ENCODE measurements around the gene RHBDD1. TPM values are rescaled to one million over a fixed set of nuclear protein-coding genes. Genes with fewer than 3 reads are reported as not detected.
"Not testable (repeated sequence)": the region's sequence is repeated elsewhere in the genome, so short reads cannot be mapped to it uniquely, and the experiment has no call there.

RHBDD1 gene
- total and polyA plus RNA-seq, 4 donors = 16.8 to 81.3 (median 30.2) TPM

DNA sequence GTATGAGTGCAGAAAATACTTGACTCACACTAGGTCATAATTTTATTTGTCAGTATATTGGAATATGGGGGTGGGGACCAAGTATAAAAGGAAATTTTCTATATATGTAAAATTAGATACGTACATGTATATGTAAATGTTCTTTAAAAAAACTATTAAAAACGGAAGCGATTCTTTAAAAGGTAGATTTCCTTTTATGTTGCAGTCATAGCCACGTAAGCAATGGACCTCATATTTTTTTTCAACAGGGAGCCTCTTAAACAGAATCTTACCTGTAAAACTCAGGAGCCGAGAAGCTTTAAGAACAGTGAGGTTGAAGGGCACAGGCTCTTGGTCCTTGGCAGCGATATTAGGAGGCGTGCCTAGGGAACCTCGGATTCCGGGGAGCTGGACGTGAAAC, 3.3 kb downstream of the RHBDD1 start:
- Histone ChIP-seq H3K36me3 (ENCODE audit: control insufficient read depth, insufficient read depth, low read length) (no peaks in the 10 kb centered on the region), H3K4me3 (ENCODE audit: low read depth, low read length) (no peak overlapping the region), H3K27ac (ENCODE audit: low read depth, low read length) (no peak overlapping the region), H3K4me1 (ENCODE audit: control insufficient read depth, insufficient read depth, low read length) (peaks cover 11% of the 10 kb centered on the region), H3K27me3 (ENCODE audit: control insufficient read depth, insufficient read depth, low read length) (no peaks in the 10 kb centered on the region), H3K9me3 (ENCODE audit: control insufficient read depth, insufficient read depth, low read length) (peaks cover 3% of the 10 kb centered on the region)
- DNase-seq (ENCODE audit: low read depth in 4 of 6, low spot score in 6 of 6) = no peak
- 93% methylated on average over 6 of the region's 10 CpGs for WGBS (ENCODE audit: insufficient coverage)

DNA sequence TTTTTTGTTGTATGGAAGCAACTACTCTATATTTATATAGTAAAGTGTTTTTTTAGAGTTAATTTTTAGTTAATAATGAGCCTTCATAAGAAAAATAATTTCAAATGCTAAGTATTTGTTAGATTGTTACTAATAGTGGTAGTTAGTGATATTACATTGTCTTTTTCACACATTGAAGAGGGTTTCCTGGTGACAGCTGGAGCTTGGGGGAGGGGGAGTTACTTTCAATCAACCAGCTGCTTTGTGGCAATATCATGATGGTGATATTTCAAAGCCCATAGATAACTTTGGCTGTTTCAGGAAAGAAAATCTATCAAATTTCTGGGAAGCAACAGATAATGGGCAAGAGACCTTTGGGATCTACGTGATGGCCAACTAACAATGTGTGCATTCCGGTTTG, 4.1 kb downstream of the RHBDD1 start:
- no peak overlapping the region for H3K4me3 ChIP-seq (ENCODE audit: low read depth, low read length)
- H3K27ac ChIP-seq (ENCODE audit: low read depth, low read length) = no peak overlapping the region
- H3K4me1 ChIP-seq (ENCODE audit: control insufficient read depth, insufficient read depth, low read length) = peaks cover 7% of the 10 kb centered on the region
- H3K27me3 ChIP-seq (ENCODE audit: control insufficient read depth, insufficient read depth, low read length) = no peaks in the 10 kb centered on the region
- peaks cover 3% of the 10 kb centered on the region for H3K9me3 ChIP-seq (ENCODE audit: control insufficient read depth, insufficient read depth, low read length)
- no peaks in the 10 kb centered on the region for H3K36me3 ChIP-seq (ENCODE audit: control insufficient read depth, insufficient read depth, low read length)
- DNase-seq (ENCODE audit: low read depth in 4 of 6, low spot score in 6 of 6) = peak in 1 of 6 donors; percentile 34
- no CpG with 5 or more reads among the region's 2 CpGs for WGBS (ENCODE audit: insufficient coverage)

DNA sequence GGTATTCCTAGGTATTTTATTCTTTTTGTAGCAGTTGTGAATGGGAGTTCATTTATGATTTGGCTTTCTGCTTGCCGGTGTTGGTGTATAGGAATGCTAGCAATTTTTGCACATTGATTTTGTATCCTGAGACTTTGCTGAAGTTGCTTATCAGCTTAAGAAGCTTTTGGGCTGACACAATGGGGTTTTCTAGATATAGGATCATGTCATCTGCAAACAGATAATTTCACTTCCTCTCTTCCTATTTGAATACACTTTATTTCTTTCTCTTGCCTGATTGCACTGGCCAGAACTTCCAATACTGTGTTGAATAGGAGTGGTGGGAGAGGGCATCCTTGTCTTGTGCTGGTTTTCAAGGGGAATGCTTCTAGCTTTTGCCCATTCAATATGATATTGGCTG, 7.1 kb downstream of the RHBDD1 start:
- 100% methylated on average over 1 of the region's 1 CpG for WGBS (ENCODE audit: insufficient coverage)
- not testable (repeated sequence) for H3K27me3 ChIP-seq (ENCODE audit: control insufficient read depth, insufficient read depth, low read length); DNase-seq (ENCODE audit: low read depth in 4 of 6, low spot score in 6 of 6); H3K4me3 ChIP-seq (ENCODE audit: low read depth, low read length); H3K9me3 ChIP-seq (ENCODE audit: control insufficient read depth, insufficient read depth, low read length); H3K4me1 ChIP-seq (ENCODE audit: control insufficient read depth, insufficient read depth, low read length); H3K27ac ChIP-seq (ENCODE audit: low read depth, low read length); H3K36me3 ChIP-seq (ENCODE audit: control insufficient read depth, insufficient read depth, low read length)

DNA sequence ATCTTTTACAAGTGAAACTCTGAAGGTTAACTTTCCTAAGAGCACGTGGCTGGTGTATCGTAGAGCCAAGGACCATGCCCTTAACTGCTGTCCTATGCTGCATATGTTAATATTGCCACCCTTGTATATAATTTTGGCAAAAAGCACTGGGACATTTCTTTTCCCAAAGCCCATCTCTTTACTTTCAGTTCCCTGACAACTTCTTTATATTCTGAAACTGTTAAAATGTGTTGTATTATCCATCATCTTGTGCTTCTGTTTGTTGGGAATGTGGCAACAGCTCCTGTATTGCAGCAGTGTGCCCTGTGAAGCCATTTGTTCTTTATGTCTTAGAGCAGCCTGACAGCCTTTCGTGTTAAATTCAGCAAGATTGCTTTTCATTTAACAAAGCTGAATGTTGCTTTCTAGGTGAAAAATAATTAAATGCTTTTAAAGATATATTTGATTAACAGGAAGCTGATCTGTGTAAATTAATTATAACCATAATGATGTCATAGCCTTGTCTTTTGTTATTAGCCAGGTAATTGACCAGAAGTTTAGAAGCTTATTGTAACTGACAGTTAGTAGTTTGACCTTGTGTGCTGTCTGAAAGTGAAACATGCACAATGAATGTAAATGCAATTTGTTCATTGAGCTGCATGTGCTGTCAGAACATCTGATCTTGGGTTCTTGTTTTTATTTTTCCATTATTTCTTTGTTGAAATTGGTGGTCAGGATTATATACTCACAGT, 9.7 kb downstream of the RHBDD1 start:
- H3K27me3 ChIP-seq (ENCODE audit: control insufficient read depth, insufficient read depth, low read length) = no peaks in the 10 kb centered on the region
- no peak overlapping the region for H3K27ac ChIP-seq (ENCODE audit: low read depth, low read length)
- H3K9me3 ChIP-seq (ENCODE audit: control insufficient read depth, insufficient read depth, low read length) = peaks cover 3% of the 10 kb centered on the region
- H3K36me3 ChIP-seq (ENCODE audit: control insufficient read depth, insufficient read depth, low read length) = no peaks in the 10 kb centered on the region
- peak in 1 of 6 donors; percentile 49 for DNase-seq (ENCODE audit: low read depth in 4 of 6, low spot score in 6 of 6)
- no peak overlapping the region for H3K4me3 ChIP-seq (ENCODE audit: low read depth, low read length)
- H3K4me1 ChIP-seq (ENCODE audit: control insufficient read depth, insufficient read depth, low read length) = no peaks in the 10 kb centered on the region
- no CpG with 5 or more reads among the region's 3 CpGs for WGBS (ENCODE audit: insufficient coverage)

DNA sequence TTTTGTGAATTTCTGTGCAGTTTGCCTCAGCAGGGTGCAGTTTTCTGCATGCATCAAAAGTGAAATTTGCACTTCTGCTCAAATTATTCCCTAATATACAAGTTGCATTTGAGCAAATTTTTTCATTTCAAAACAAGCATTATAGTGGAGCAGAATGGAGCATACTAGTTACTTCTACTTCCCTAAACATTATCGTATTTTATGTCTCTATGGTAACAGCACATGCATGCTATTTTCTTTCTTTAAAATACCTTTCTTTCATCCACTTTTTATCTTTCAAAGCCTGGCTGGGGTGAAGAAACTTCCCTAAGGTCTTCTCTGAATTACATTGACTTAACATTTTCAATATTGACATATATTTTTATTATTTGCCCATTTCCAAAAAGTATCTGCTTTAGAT, 11.2 kb downstream of the RHBDD1 start:
- no peak overlapping the region for H3K4me3 ChIP-seq (ENCODE audit: low read depth, low read length)
- no CpG with 5 or more reads among the region's 1 CpG for WGBS (ENCODE audit: insufficient coverage)
- H3K9me3 ChIP-seq (ENCODE audit: control insufficient read depth, insufficient read depth, low read length) = peaks cover 3% of the 10 kb centered on the region
- no peak overlapping the region for H3K27ac ChIP-seq (ENCODE audit: low read depth, low read length)
- no peak for DNase-seq (ENCODE audit: low read depth in 4 of 6, low spot score in 6 of 6)
- no peaks in the 10 kb centered on the region for H3K4me1 ChIP-seq (ENCODE audit: control insufficient read depth, insufficient read depth, low read length)
- no peaks in the 10 kb centered on the region for H3K27me3 ChIP-seq (ENCODE audit: control insufficient read depth, insufficient read depth, low read length)
- H3K36me3 ChIP-seq (ENCODE audit: control insufficient read depth, insufficient read depth, low read length) = no peaks in the 10 kb centered on the region

DNA sequence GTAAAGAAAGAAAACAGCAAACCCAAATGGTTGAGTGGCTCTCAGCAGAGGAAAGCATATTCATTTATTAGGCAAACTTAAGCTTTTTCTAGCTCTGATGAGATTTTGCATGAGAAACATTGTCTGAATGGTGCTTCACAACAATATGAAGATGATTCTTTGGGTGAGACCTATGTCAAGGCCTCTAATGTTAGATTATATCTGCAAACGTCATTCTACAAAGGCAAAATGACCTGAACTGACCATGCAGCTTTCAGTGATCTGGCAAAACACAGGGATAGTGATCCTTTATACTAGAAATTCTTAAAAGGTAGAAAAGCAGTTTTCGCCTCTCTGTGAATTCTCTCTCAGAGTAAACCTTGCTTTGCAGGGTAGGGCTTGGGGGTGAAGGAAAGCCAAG, 11.7 kb downstream of the RHBDD1 start:
- DNase-seq (ENCODE audit: low read depth in 4 of 6, low spot score in 6 of 6) = no peak
- Histone ChIP-seq H3K36me3 (ENCODE audit: control insufficient read depth, insufficient read depth, low read length) (no peaks in the 10 kb centered on the region), H3K4me1 (ENCODE audit: control insufficient read depth, insufficient read depth, low read length) (no peaks in the 10 kb centered on the region), H3K4me3 (ENCODE audit: low read depth, low read length) (no peak overlapping the region), H3K9me3 (ENCODE audit: control insufficient read depth, insufficient read depth, low read length) (peaks cover 2% of the 10 kb centered on the region), H3K27ac (ENCODE audit: low read depth, low read length) (no peak overlapping the region), H3K27me3 (ENCODE audit: control insufficient read depth, insufficient read depth, low read length) (no peaks in the 10 kb centered on the region)
- WGBS (ENCODE audit: insufficient coverage) = 80% methylated on average over 1 of the region's 2 CpGs

DNA sequence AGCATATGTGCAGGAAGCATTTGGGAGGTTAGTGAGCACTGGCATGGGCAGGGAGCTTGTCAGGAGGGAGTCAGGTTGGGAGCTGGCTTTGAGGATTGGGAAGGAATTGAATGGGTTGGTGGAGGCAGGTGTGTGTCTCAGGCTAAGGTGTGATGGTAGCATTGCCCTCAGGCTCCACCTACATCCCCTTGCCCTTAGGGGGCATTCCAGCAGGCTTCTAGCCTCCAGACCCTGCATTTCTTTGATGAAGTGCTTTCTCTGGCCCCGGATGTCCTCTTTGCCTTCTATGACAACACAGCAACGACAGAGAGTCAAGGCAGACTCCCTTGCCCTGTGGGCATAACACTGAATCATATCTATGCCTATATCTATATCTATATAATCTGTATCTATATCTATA, 13.5 kb downstream of the RHBDD1 start:
- Histone ChIP-seq H3K27me3 (ENCODE audit: control insufficient read depth, insufficient read depth, low read length) (no peaks in the 10 kb centered on the region), H3K4me3 (ENCODE audit: low read depth, low read length) (no peak overlapping the region), H3K4me1 (ENCODE audit: control insufficient read depth, insufficient read depth, low read length) (no peaks in the 10 kb centered on the region), H3K9me3 (ENCODE audit: control insufficient read depth, insufficient read depth, low read length) (no peaks in the 10 kb centered on the region), H3K27ac (ENCODE audit: low read depth, low read length) (no peak overlapping the region), H3K36me3 (ENCODE audit: control insufficient read depth, insufficient read depth, low read length) (no peaks in the 10 kb centered on the region)
- WGBS (ENCODE audit: insufficient coverage) = no CpG with 5 or more reads among the region's 2 CpGs
- no peak for DNase-seq (ENCODE audit: low read depth in 4 of 6, low spot score in 6 of 6)

DNA sequence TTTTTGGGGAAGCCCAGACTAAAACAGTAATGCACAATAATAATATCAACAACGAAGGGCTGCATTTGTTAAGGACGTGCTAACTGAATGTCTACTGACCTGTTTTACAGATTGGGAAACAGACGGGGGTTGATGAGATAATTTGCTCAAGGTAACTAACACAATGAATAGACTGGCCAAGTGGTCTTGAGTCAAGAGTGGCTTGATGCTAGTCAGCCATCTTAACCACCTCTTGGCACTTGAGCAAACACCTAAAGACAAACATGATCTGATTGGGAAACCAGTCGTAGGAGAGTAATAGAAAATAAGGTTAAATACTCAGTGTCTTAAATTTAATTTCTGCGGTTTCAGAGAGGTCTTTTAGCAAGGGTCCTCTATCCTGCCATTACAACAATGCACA, 14.2 kb downstream of the RHBDD1 start:
- H3K27ac ChIP-seq (ENCODE audit: low read depth, low read length) = no peak overlapping the region
- no peaks in the 10 kb centered on the region for H3K4me1 ChIP-seq (ENCODE audit: control insufficient read depth, insufficient read depth, low read length)
- H3K36me3 ChIP-seq (ENCODE audit: control insufficient read depth, insufficient read depth, low read length) = no peaks in the 10 kb centered on the region
- 100% methylated on average over 1 of the region's 5 CpGs for WGBS (ENCODE audit: insufficient coverage)
- no peak for DNase-seq (ENCODE audit: low read depth in 4 of 6, low spot score in 6 of 6)
- no peaks in the 10 kb centered on the region for H3K27me3 ChIP-seq (ENCODE audit: control insufficient read depth, insufficient read depth, low read length)
- H3K4me3 ChIP-seq (ENCODE audit: low read depth, low read length) = no peak overlapping the region
- no peaks in the 10 kb centered on the region for H3K9me3 ChIP-seq (ENCODE audit: control insufficient read depth, insufficient read depth, low read length)

DNA sequence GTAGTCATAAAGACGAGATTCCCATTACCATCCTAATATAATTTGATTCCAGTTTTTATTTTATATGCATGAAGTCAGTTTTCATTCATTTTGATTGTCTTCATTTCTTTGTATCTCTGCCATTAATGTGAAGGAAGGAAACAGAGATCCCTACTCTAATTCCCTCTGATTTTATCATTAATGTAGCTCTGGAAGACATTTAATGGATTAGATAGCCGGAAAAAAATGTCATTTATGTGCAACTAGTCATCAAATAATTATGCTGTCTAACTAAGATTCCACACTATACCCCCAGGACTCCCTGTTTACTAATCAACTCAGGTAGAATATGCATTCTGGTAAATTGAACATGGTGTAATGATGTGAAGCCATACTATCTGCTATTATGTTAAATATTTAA, 19.9 kb downstream of the RHBDD1 start:
- Histone ChIP-seq H3K4me3 (ENCODE audit: low read depth, low read length) (no peak overlapping the region), H3K27me3 (ENCODE audit: control insufficient read depth, insufficient read depth, low read length) (no peaks in the 10 kb centered on the region), H3K27ac (ENCODE audit: low read depth, low read length) (no peak overlapping the region), H3K9me3 (ENCODE audit: control insufficient read depth, insufficient read depth, low read length) (no peaks in the 10 kb centered on the region), H3K4me1 (ENCODE audit: control insufficient read depth, insufficient read depth, low read length) (no peaks in the 10 kb centered on the region), H3K36me3 (ENCODE audit: control insufficient read depth, insufficient read depth, low read length) (no peaks in the 10 kb centered on the region)
- no CpG with 5 or more reads among the region's 2 CpGs for WGBS (ENCODE audit: insufficient coverage)
- DNase-seq (ENCODE audit: low read depth in 4 of 6, low spot score in 6 of 6) = no peak

DNA sequence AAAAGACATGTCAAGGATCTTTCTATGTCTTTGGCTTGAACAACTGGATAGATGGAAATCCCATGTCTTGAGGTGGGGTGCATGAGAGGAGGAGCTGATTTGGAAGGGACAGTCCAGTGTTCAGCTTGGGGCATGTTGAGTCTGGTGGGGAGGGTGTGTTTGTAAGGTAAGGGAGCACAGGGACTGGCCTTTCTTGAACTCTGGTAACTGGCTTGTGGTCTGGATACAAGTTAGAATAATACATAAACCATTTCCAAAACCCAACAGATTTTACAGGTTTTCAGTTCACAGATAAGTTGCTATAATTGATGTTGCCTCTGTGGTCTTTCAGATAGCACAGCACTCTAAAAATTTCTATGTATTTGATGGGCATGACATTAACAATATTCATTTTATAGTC, 24.2 kb downstream of the RHBDD1 start:
- no peaks in the 10 kb centered on the region for H3K4me1 ChIP-seq (ENCODE audit: control insufficient read depth, insufficient read depth, low read length)
- no peaks in the 10 kb centered on the region for H3K27me3 ChIP-seq (ENCODE audit: control insufficient read depth, insufficient read depth, low read length)
- no peaks in the 10 kb centered on the region for H3K36me3 ChIP-seq (ENCODE audit: control insufficient read depth, insufficient read depth, low read length)
- H3K4me3 ChIP-seq (ENCODE audit: low read depth, low read length) = no peak overlapping the region
- no peaks in the 10 kb centered on the region for H3K9me3 ChIP-seq (ENCODE audit: control insufficient read depth, insufficient read depth, low read length)
- DNase-seq (ENCODE audit: low read depth in 4 of 6, low spot score in 6 of 6) = no peak
- no peak overlapping the region for H3K27ac ChIP-seq (ENCODE audit: low read depth, low read length)

Data from spinal cord (tissue), 10 donors.